Measurements from ENCODE around the gene FTO. TPM values are rescaled to one million over a fixed set of nuclear protein-coding genes. Genes with fewer than 3 reads are reported as not detected.

Gene FTO
- total and polyA plus RNA-seq, 2 of the 13 experiments (the other 11 are each of a cell fraction or from before 2014, with no cell fraction given): 41.6 to 55.8 TPM

GRCh38 chr16:54171626-54172537, 467.9 kb downstream of the FTO start (continued):
- TF ChIP-seq ZUFSP (CRISPR knock-in tag; IDR thresholded peaks at IDR 0.05; ENCODE audit: borderline replicate concordance) (no peak), ZNF513 (CRISPR knock-in tag; conservative IDR thresholded peaks at IDR 0.05) (no peak), ZNF761 (CRISPR knock-in tag; conservative IDR thresholded peaks at IDR 0.05) (no peak), ZFP37 (CRISPR knock-in tag; IDR thresholded peaks at IDR 0.05; ENCODE audit: borderline replicate concordance) (no peak), THAP7 (CRISPR knock-in tag; IDR thresholded peaks at IDR 0.05) (no peak), SAP130 (CRISPR knock-in tag; IDR thresholded peaks at IDR 0.05; ENCODE audit: low read depth) (peak; percentile 42), ZNF629 (CRISPR knock-in tag; conservative IDR thresholded peaks at IDR 0.05) (no peak), ZNF572 (CRISPR knock-in tag; IDR thresholded peaks at IDR 0.05) (no peak), ZNF646 (CRISPR knock-in tag; IDR thresholded peaks at IDR 0.05) (no peak), MAX (IDR thresholded peaks at IDR 0.05) (no peak; the same call in 1 of the 2 replicates), ZBTB42 (CRISPR knock-in tag; IDR thresholded peaks at IDR 0.05) (no peak), MIXL1 (CRISPR knock-in tag; IDR thresholded peaks at IDR 0.05) (peak; percentile 54; the same call in 1 of the 2 replicates), ZNF451 (CRISPR knock-in tag; IDR thresholded peaks at IDR 0.05) (no peak), TFDP2 (CRISPR knock-in tag; IDR thresholded peaks at IDR 0.05) (0 out of 2 replicates have a peak, but pooled peaks have one; percentile 15), MTERF4 (CRISPR knock-in tag; IDR thresholded peaks at IDR 0.05) (no peak)
